K562 (cell line): ENCODE data around the gene HSPA5. TPM values are rescaled to one million over a fixed set of nuclear protein-coding genes. Genes with fewer than 3 reads are reported as not detected.

Experiments used
- ARID1B ChIP-seq: fragments of 450-650 bp; IDR thresholded peaks from 2 replicates; pipeline ENCODE4 v1.6.1; 2016; ENCODE audit warnings: antibody characterized with exemption, mild to moderate bottlenecking, inconsistent platforms
- ATF6 ChIP-seq: sonication (generic); formaldehyde crosslinking; IDR thresholded peaks from 2 replicates; pipeline ENCODE4 v1.4.0; 2020; ENCODE audit warnings: mild to moderate bottlenecking, missing genetic modification reagents
- BRD4 ChIP-seq: fragments of 200-600 bp; sonication (generic); IDR thresholded peaks from 2 replicates; pipeline ENCODE4 v1.6.1; 2017; ENCODE audit warnings: inconsistent platforms
- CTBP1 ChIP-seq: fragments of 450-650 bp; IDR thresholded peaks from 2 replicates; pipeline ENCODE4 v1.6.1; 2016; ENCODE audit warnings: borderline replicate concordance
- E2F5 ChIP-seq: sonication (generic); formaldehyde crosslinking; IDR thresholded peaks from 2 replicates; pipeline ENCODE4 v1.8.0; 2022; ENCODE audit warnings: mild to moderate bottlenecking, missing genetic modification reagents
- HIVEP1 ChIP-seq: fragments of 250-450 bp; sonication (Bioruptor Pico); IDR thresholded peaks from 2 replicates; pipeline ENCODE4 v1.4.0; 2020; ENCODE audit warnings: mild to moderate bottlenecking
- HLTF ChIP-seq: fragments of 450-650 bp; IDR thresholded peaks from 2 replicates; pipeline ENCODE4 v1.6.1; 2016
- HMG20B ChIP-seq: fragments of 250-450 bp; sonication (Bioruptor Pico); IDR thresholded peaks from 2 replicates; pipeline ENCODE4 v1.5.0; 2021; ENCODE audit warnings: mild to moderate bottlenecking
- LARP7 ChIP-seq: fragments of 450-650 bp; IDR thresholded peaks from 2 replicates; pipeline ENCODE4 v1.6.1; 2016
- MECOM ChIP-seq: fragments of 250-450 bp; sonication (Bioruptor Pico); IDR thresholded peaks from 2 replicates; pipeline ENCODE4 v1.8.0; 2022; ENCODE audit warnings: inconsistent platforms
- MEIS2 ChIP-seq: fragments of 450-650 bp; IDR thresholded peaks from 2 replicates; pipeline ENCODE4 v1.6.1; 2014; ENCODE audit warnings: mild to moderate bottlenecking; ENCODE audit not compliant: partially characterized antibody
- MIER1 ChIP-seq: fragments of 450-650 bp; IDR thresholded peaks from 2 replicates; pipeline ENCODE4 v1.6.1; 2016; ENCODE audit warnings: antibody characterized with exemption, mild to moderate bottlenecking, low read depth
- NCOA1 ChIP-seq: fragments of 450-650 bp; IDR thresholded peaks from 2 replicates; pipeline ENCODE4 v1.6.1; 2016; ENCODE audit warnings: low read depth
- NELFE ChIP-seq: IDR thresholded peaks from 2 replicates; pipeline ENCODE4 v1.6.1; 2011; ENCODE audit warnings: mild to moderate bottlenecking; ENCODE audit not compliant: insufficient read depth, insufficient read length
- NONO ChIP-seq, 2 experiments: fragments of 200-400 bp in 1 of 2; fragments of 450-650 bp in 1 of 2; formaldehyde crosslinking in 1 of 2; IDR thresholded peaks; 2 replicates each; pipeline ENCODE4 v1.6.1; 2017; ENCODE audit warnings: low read depth in 2 of 2, mild to moderate bottlenecking in 2 of 2, moderate library complexity in 2 of 2, low read length in 1 of 2
- PHB ChIP-seq: fragments of 250-450 bp; sonication (Bioruptor Pico); IDR thresholded peaks from 2 replicates; pipeline ENCODE4 v1.5.0; 2021
- PHF21A ChIP-seq: fragments of 450-650 bp; IDR thresholded peaks from 2 replicates; pipeline ENCODE4 v1.6.1; 2017; ENCODE audit warnings: low read depth, borderline replicate concordance
- PHF8 ChIP-seq: fragments of 200-600 bp; sonication (generic); IDR thresholded peaks from 2 replicates; pipeline ENCODE4 v1.6.1; 2012; ENCODE audit warnings: mixed run types, mild to moderate bottlenecking, inconsistent platforms, low read length, moderate library complexity, borderline replicate concordance
- PREB ChIP-seq: sonication (generic); formaldehyde crosslinking; IDR thresholded peaks from 2 replicates; pipeline ENCODE4 v1.8.1; 2023; ENCODE audit warnings: mild to moderate bottlenecking, missing genetic modification reagents
- SIX5 ChIP-seq, 2 experiments: IDR thresholded peaks; 2 replicates each; pipeline ENCODE4 v1.6.1; 2011; ENCODE audit warnings: low read length in 2 of 2, borderline replicate concordance in 1 of 2, low read depth in 1 of 2, mild to moderate bottlenecking in 1 of 2, moderate library complexity in 1 of 2; ENCODE audit not compliant: insufficient read depth in 1 of 2
- SMC3 ChIP-seq: conservative IDR thresholded peaks from 2 replicates; pipeline ENCODE4 v1.6.1; 2011; ENCODE audit warnings: low read depth, low read length, improper control_type of control experiment; ENCODE audit not compliant: insufficient read depth
- SRF ChIP-seq, 2 experiments: fragments of 250-450, 450-650 bp in 1 of 2; sonication (Bioruptor Pico) in 1 of 2; sonication (generic) in 1 of 2; formaldehyde crosslinking; IDR thresholded peaks; 2 replicates each; pipeline versions ENCODE4 v1.5.0 to v1.5.1; 2020 to 2022; ENCODE audit warnings: mild to moderate bottlenecking in 1 of 2, missing genetic modification reagents in 1 of 2
- SRSF3 ChIP-seq: fragments of 200-400 bp; formaldehyde crosslinking; IDR thresholded peaks from 2 replicates; pipeline ENCODE4 v1.6.1; 2016; ENCODE audit warnings: mild to moderate bottlenecking, low read length, moderate library complexity; ENCODE audit not compliant: insufficient read depth
- STAG1 ChIP-seq: sonication (generic); formaldehyde crosslinking; IDR thresholded peaks from 2 replicates; pipeline ENCODE4 v1.5.0; 2020; ENCODE audit warnings: missing genetic modification reagents, borderline replicate concordance
- TAL1 ChIP-seq: fragments of 450-650 bp; IDR thresholded peaks from 2 replicates; pipeline ENCODE4 v1.6.1; 2016; ENCODE audit warnings: mild to moderate bottlenecking
- TBL1XR1 ChIP-seq, 2 experiments: IDR thresholded peaks; 2 replicates each; pipeline ENCODE4 v1.6.1; 2012; ENCODE audit warnings: improper control_type of control experiment in 2 of 2, low read length in 2 of 2, mild to moderate bottlenecking in 1 of 2
- ZNF232 ChIP-seq: sonication (generic); formaldehyde crosslinking; IDR thresholded peaks from 2 replicates; pipeline ENCODE4 v1.8.0; 2022; ENCODE audit warnings: mild to moderate bottlenecking, missing genetic modification reagents
- ZNF24 ChIP-seq: fragments of 450-650 bp; IDR thresholded peaks from 2 replicates; pipeline ENCODE4 v1.6.1; 2016
- ZNF311 ChIP-seq: fragments of 250-450 bp; sonication (Bioruptor Pico); IDR thresholded peaks from 2 replicates; pipeline ENCODE4 v1.4.0; 2020; ENCODE audit warnings: mild to moderate bottlenecking, moderate library complexity
- ZNF707 ChIP-seq: fragments of 250-450 bp; sonication (Bioruptor Pico); conservative IDR thresholded peaks from 2 replicates; pipeline ENCODE4 v1.8.0; 2022; ENCODE audit warnings: inconsistent platforms, mild to moderate bottlenecking, moderate library complexity
- polyA plus RNA-seq, 8 experiments: library from polyadenylated mRNA; depleted of rRNA in 4 of 8; stranded (reverse) in 5 of 8; unstranded in 3 of 8; fragments of >200 nt; fragmentation: Nextera tagmentation in 2 of 8; fragmentation: Illumina TruSeq in 1 of 8; extraction: Ambion mirVana in 2 of 8; extraction: Trizol in 1 of 8; gene quantifications; 2 replicates each; pipeline versions ENCODE4 v1.2.1 to v1.2.3, GENCODE V29; 2011 to 2014; ENCODE audit warnings: inconsistent platforms in 1 of 8, missing spikeins in 1 of 8
- total RNA-seq, 7 experiments: library from RNA; depleted of rRNA in 6 of 7; stranded (reverse); fragments of >200 nt in 6 of 7; fragmentation: Illumina TruSeq in 2 of 7; extraction: Trizol in 2 of 7; gene quantifications; 2 replicates each; pipeline versions ENCODE4 v1.2.1 to v1.2.3, GENCODE V29; 2011 to 2021; ENCODE audit warnings: low replicate concordance in 1 of 7

Gene HSPA5
- total and polyA plus RNA-seq, 9 of the 15 experiments (the other 6 are each of a cell fraction or from before 2014, with no cell fraction given), result 48.0 to 265 (median 113) TPM

GRCh38 chr9:125246261-125246667 lies 5.1 kb upstream of the HSPA5 start (continued):
- TF ChIP-seq ZNF232 (CRISPR knock-in tag) (no peak), LARP7 (no peak), NELFE (no peak), SRF (CRISPR knock-in tag; IDR thresholded peaks at IDR 0.05) (no peak), SMC3 (no peak), TBL1XR1 (IDR thresholded peaks at IDR 0.05; ENCODE audit: low read length in 2 of 2) (no peak), ARID1B (no peak), CTBP1 (no peak), ZNF311 (CRISPR knock-in tag) (peak; percentile 45; the same call in 1 of the 2 replicates), MIER1 (no peak), BRD4 (no peak), TAL1 (peak; percentile 79), PHF8 (no peak), SRSF3 (no peak), STAG1 (no peak), ATF6 (CRISPR knock-in tag) (no peak), HMG20B (CRISPR knock-in tag) (no peak), ZNF24 (no peak), NCOA1 (no peak), ZNF707 (CRISPR knock-in tag) (no peak), HIVEP1 (CRISPR knock-in tag) (no peak), SIX5 (IDR thresholded peaks at IDR 0.05; ENCODE audit: borderline replicate concordance in 1 of 2, insufficient read depth in 1 of 2, low read depth in 1 of 2, low read length in 2 of 2) (no peak), NONO (IDR thresholded peaks at IDR 0.05; ENCODE audit: low read depth in 2 of 2, low read length in 1 of 2) (no peak), MEIS2 (no peak), HLTF (no peak), PHB (CRISPR knock-in tag) (no peak), MECOM (peak; percentile 55), E2F5 (CRISPR knock-in tag) (no peak), PREB (no peak), PHF21A (no peak)
